ENCODE measurements around the gene SLCO3A1. TPM values are rescaled to one million over a fixed set of nuclear protein-coding genes. Genes with fewer than 3 reads are reported as not detected.

Gene SLCO3A1
- total RNA-seq, 4 donors from 2014 or later = 23.1 to 62.8 (median 35.1) TPM

DNA sequence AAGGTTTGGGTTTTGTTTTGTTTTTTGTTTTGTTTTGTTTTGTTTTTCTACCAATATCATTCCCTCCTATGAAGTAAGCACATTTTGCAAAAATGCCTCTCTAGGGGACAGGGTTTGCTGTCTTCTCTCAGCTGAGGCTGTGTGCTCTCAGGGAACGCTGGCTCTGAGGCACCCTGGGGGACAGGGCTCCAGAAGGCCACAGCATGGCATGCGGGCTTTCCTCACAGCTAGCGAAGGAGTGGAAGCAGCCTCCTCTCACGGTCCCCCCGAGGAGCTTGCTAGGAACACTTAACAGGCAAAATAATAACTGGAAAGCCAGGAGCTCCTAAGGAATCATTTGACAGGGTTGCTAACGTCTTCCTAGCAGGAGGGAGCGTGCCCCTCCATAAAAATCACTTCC lies 312.5 kb downstream of the SLCO3A1 start:
- 78 to 92% methylated on average over 4 to 7 of the region's 7 CpGs for WGBS, 2 donors
- TF ChIP-seq, protein P1, sequence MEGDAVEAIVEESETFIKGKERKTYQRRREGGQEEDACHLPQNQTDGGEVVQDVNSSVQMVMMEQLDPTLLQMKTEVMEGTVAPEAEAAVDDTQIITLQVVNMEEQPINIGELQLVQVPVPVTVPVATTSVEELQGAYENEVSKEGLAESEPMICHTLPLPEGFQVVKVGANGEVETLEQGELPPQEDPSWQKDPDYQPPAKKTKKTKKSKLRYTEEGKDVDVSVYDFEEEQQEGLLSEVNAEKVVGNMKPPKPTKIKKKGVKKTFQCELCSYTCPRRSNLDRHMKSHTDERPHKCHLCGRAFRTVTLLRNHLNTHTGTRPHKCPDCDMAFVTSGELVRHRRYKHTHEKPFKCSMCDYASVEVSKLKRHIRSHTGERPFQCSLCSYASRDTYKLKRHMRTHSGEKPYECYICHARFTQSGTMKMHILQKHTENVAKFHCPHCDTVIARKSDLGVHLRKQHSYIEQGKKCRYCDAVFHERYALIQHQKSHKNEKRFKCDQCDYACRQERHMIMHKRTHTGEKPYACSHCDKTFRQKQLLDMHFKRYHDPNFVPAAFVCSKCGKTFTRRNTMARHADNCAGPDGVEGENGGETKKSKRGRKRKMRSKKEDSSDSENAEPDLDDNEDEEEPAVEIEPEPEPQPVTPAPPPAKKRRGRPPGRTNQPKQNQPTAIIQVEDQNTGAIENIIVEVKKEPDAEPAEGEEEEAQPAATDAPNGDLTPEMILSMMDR (IDR thresholded peaks at IDR 0.05) = no peak
- no peak for TF ChIP-seq POLR2A (IDR thresholded peaks at IDR 0.05)
- H3K4me3 ChIP-seq (ENCODE audit: low read depth, poor library complexity, severe bottlenecking) = no peak overlapping the region
- intact Hi-C loops (cut with DNase I; ENCODE audit: low total_unique reads) = no loop called here
- no peak for DNase-seq (ENCODE audit: low spot score in 2 of 2)

DNA sequence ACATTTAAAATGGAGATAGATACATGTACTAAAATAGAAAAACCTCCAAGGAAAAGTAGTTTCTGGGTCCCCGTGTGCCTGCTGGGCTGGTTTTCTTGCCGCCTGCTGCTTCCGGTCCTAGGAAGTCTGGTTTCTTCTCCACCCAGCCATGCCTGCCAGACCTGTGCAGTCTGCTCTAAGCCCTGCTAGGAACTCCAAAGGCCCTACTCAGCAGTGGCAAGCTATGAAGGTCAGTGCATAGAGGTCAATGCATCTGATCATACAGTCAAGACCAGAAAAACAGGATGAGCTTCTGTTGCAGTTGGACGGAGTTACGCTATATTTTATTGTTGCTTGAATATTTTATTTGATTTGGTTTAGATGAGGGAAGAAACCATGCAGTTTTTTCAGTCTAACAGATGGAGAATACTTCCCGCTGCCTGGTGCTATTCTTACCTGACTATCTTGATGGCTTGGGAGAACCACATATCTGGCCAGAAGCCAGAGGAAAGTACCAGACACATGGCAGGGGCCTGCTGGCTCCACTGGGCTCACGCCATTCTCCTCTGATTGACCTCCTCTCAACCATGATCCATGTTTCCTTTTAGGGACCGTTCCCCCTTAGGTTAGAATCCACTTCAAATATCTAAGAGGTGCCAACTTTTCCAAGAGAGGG lies 313.4 kb downstream of the SLCO3A1 start:
- intact Hi-C loops (cut with DNase I; ENCODE audit: low total_unique reads) = no loop called here
- WGBS, 2 donors = 83 to 85% methylated on average over 8 of the region's 8 CpGs
- no peak for TF ChIP-seq POLR2A (IDR thresholded peaks at IDR 0.05)
- TF ChIP-seq, protein P1 (IDR thresholded peaks at IDR 0.05) = no peak
- no peak for DNase-seq (ENCODE audit: low spot score in 2 of 2)
- no peak overlapping the region for H3K4me3 ChIP-seq (ENCODE audit: low read depth, poor library complexity, severe bottlenecking)

- 87 to 88% methylated on average over 7 of the region's 7 CpGs for WGBS, 2 donors
- intact Hi-C loops (cut with DNase I; ENCODE audit: low total_unique reads) = no loop called here
Observed at GRCh38 chr15:92167451-92167850, 313.9 kb downstream of the SLCO3A1 start.

DNA sequence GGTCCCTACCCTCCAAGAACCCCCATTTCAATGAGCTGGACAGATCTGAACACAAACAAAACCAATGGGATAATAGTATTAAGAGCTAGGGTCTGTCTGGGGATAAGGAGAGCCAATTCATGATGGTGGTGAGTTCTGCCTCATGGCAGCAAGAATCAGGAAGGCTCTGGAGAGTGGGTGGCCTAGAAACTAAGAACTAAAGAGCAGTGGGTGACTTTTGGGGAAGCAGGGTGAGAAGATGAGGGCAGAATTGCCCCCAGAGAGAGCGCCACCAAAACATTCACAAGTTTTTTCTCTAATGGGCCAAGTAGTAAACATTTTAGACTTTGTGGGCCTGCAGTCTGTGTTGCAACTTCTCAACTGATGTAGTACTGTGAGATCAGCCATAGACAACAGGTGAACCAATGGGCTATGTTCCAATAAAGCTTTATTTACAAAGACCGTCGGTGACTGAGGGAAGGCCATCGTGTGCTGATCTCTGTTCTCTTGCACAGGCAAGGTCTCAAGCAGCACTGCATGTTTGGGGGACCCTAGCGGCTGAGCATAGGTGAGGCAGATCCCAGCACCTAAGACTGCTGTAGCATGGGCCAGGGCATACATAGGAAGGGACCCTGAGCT lies 314.7 kb downstream of the SLCO3A1 start:
- 97 to 100% methylated on average over 5 of the region's 5 CpGs for WGBS, 2 donors
- DNase-seq (ENCODE audit: low spot score in 2 of 2) = no peak
- intact Hi-C loops (cut with DNase I; ENCODE audit: low total_unique reads) = no loop called here
- no peak overlapping the region for H3K4me3 ChIP-seq (ENCODE audit: low read depth, poor library complexity, severe bottlenecking)
- TF ChIP-seq POLR2A (IDR thresholded peaks at IDR 0.05) = no peak
- TF ChIP-seq, protein P1 (IDR thresholded peaks at IDR 0.05) = no peak

More at GRCh38 chr15:92167451-92167850, 313.9 kb downstream of the SLCO3A1 start:
- DNase-seq (ENCODE audit: low spot score in 2 of 2) = no peak
- H3K4me3 ChIP-seq (ENCODE audit: low read depth, poor library complexity, severe bottlenecking) = no peak overlapping the region
- TF ChIP-seq, protein P1 (IDR thresholded peaks at IDR 0.05) = no peak
- no peak for TF ChIP-seq POLR2A (IDR thresholded peaks at IDR 0.05)

DNA sequence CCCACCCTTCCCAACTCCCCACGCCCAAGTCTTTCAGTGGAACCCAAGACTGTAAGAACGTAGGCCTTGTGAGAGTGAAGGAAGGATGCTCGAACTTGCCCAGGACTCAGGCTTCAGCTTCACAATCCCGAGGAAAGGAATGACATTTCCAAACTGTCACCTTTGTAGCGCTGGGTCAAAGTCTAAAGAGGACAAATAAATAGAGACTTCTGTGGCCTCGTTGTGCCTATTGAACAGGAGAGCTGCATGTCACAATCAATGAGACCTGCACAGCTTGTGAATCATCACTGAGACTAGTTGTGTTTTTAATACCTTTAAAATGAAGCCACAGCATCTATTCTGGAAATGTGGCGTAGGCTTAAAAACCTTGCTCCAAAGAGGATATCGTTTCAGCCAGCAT lies 317.4 kb downstream of the SLCO3A1 start:
- TF ChIP-seq, protein P1 (IDR thresholded peaks at IDR 0.05) = no peak
- no peak for TF ChIP-seq POLR2A (IDR thresholded peaks at IDR 0.05)
- 69 to 73% methylated on average over 8 of the region's 8 CpGs for WGBS, 2 donors
- DNase-seq (ENCODE audit: low spot score in 2 of 2) = no peak
- intact Hi-C loops (cut with DNase I; ENCODE audit: low total_unique reads) = no loop called here
- no peak overlapping the region for H3K4me3 ChIP-seq (ENCODE audit: low read depth, poor library complexity, severe bottlenecking)
